CD4-positive, alpha-beta T cell (primary cell): ENCODE results near the gene FAAH. TPM values are rescaled to one million over a fixed set of nuclear protein-coding genes. Genes with fewer than 3 reads are reported as not detected.

Experiments used
- ATAC-seq: fragments of 200-7000 bp; cut with Tn5 transposase; one replicate; pipeline ENCODE4 v1.10.0; 2022; ENCODE audit warnings: mild to moderate bottlenecking; ENCODE audit not compliant: poor library complexity
- CTCF ChIA-PET: fragments of 350-600 bp; sonication (Branson Sonifier 250); formaldehyde crosslinking; loops from one replicate; lab custom pipeline; 2021; ENCODE audit warnings: antibody characterized with exemption, inconsistent platforms; lab: Charles Lee
- POLR2A ChIA-PET: fragments of 350-600 bp; sonication (Branson Sonifier 250); formaldehyde crosslinking; loops from one replicate; lab custom pipeline; 2021; ENCODE audit warnings: antibody characterized with exemption, inconsistent platforms; lab: Charles Lee
- DNase-seq, 14 experiments: peaks; one replicate each; pipeline ENCODE4 v3.0.0-alpha.2; 2013 to 2020; ENCODE audit warnings: mixed read lengths in 2 of 14
- H3K27ac ChIP-seq, 2 donors: one replicate each; pipeline versions ENCODE4 v1.5.1 to v1.7.0; 2013; ENCODE audit warnings: low read length in 2 of 2, low read depth in 1 of 2, mild to moderate bottlenecking in 1 of 2
- H3K27me3 ChIP-seq, 2 experiments: 1 replicate in 1 of 2; 2 replicates in 1 of 2; pipeline versions ENCODE4 v1.6.1 to v1.7.0; 2013; ENCODE audit warnings: low read length in 2 of 2, control low read depth in 1 of 2, mild to moderate bottlenecking in 1 of 2, moderate library complexity in 1 of 2; ENCODE audit not compliant: insufficient read depth in 2 of 2, control insufficient read depth in 1 of 2
- H3K36me3 ChIP-seq: one replicate; pipeline ENCODE4 v1.6.1; 2013; ENCODE audit warnings: low read length, control low read depth; ENCODE audit not compliant: insufficient read depth
- H3K4me1 ChIP-seq: one replicate; pipeline ENCODE4 v1.6.1; 2013; ENCODE audit warnings: low read length, control low read depth; ENCODE audit not compliant: insufficient read depth
- H3K4me3 ChIP-seq: one replicate; pipeline ENCODE4 v1.5.1; 2013; ENCODE audit warnings: mild to moderate bottlenecking, low read length, moderate library complexity
- H3K9me3 ChIP-seq, 2 experiments: 1 replicate in 1 of 2; 2 replicates in 1 of 2; pipeline versions ENCODE4 v1.6.1 to v1.7.0; 2013; ENCODE audit warnings: low read length in 2 of 2, mild to moderate bottlenecking in 2 of 2, control low read depth in 1 of 2, moderate library complexity in 1 of 2; ENCODE audit not compliant: control insufficient read depth in 1 of 2, insufficient read depth in 1 of 2
- H3K27ac Mint-ChIP-seq: one replicate; pipeline ENCODE4 v1.8.0; 2020; ENCODE audit warnings: mixed read lengths
- H3K27me3 Mint-ChIP-seq: one replicate; pipeline ENCODE4 v1.8.0; 2021; ENCODE audit warnings: mixed read lengths
- H3K36me3 Mint-ChIP-seq: one replicate; pipeline ENCODE4 v1.8.0; 2021; ENCODE audit warnings: low read depth, mixed read lengths
- H3K4me1 Mint-ChIP-seq: one replicate; pipeline ENCODE4 v1.8.0; 2021; ENCODE audit warnings: low read depth, mixed read lengths
- H3K4me3 Mint-ChIP-seq: one replicate; pipeline ENCODE4 v1.8.0; 2020; ENCODE audit warnings: mild to moderate bottlenecking, mixed read lengths
- H3K9me3 Mint-ChIP-seq: one replicate; pipeline ENCODE4 v1.8.0; 2020; ENCODE audit warnings: mixed read lengths
- intact Hi-C, 2 experiments: fragments of 100-400 bp; cut with DNase I in 1 of 2; cut with micrococcal nuclease in 1 of 2; formaldehyde crosslinking; loops; one replicate each; pipeline versions ENCODE4 v1.15.1 to v1.9.0; 2023 to 2025; cut with DNase I, micrococcal nuclease
- total RNA-seq, 174 experiments: library from RNA in 2 of 174; stranded (reverse) in 2 of 174; gene quantifications; one replicate each; pipeline ENCODE4 v1.2.3 and lab custom pipeline; 2021 to 2026
- TF ChIP-seq, protein P1 (sequence below): fragments of 200-600 bp; IDR thresholded peaks from one replicate; pipeline ENCODE4 v1.8.0; 2022; ENCODE audit warnings: antibody characterized with exemption, mild to moderate bottlenecking

FAAH gene
- total RNA-seq, 2 experiments from 2014 or later: 11.7 to 15.0 TPM

- Mint-ChIP-seq H3K9me3 (no peaks in the 10 kb centered on the region), H3K4me1 (no peaks in the 10 kb centered on the region), H3K4me3 (no peak overlapping the region), H3K27me3 (peaks cover 51% of the 10 kb centered on the region), H3K27ac (no peak overlapping the region), H3K36me3 (no peaks in the 10 kb centered on the region)
- ChIA-PET POLR2A (no interaction called here), CTCF (no interaction called here)
- Histone ChIP-seq H3K4me3 (no peak overlapping the region), H3K36me3 (no peaks in the 10 kb centered on the region), H3K27ac (no peak overlapping the region), H3K9me3 (no peaks in the 10 kb centered on the region), H3K27me3 (peaks cover 12 to 19% of the 10 kb centered on the region in 2 experiments), H3K4me1 (no peaks in the 10 kb centered on the region)
- TF ChIP-seq, protein P1, sequence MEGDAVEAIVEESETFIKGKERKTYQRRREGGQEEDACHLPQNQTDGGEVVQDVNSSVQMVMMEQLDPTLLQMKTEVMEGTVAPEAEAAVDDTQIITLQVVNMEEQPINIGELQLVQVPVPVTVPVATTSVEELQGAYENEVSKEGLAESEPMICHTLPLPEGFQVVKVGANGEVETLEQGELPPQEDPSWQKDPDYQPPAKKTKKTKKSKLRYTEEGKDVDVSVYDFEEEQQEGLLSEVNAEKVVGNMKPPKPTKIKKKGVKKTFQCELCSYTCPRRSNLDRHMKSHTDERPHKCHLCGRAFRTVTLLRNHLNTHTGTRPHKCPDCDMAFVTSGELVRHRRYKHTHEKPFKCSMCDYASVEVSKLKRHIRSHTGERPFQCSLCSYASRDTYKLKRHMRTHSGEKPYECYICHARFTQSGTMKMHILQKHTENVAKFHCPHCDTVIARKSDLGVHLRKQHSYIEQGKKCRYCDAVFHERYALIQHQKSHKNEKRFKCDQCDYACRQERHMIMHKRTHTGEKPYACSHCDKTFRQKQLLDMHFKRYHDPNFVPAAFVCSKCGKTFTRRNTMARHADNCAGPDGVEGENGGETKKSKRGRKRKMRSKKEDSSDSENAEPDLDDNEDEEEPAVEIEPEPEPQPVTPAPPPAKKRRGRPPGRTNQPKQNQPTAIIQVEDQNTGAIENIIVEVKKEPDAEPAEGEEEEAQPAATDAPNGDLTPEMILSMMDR: no peak
- no peak for DNase-seq
- no peak for ATAC-seq
- intact Hi-C loops: no loop called here
Measured at GRCh38 chr1:46458190-46458589, 64.1 kb downstream of the FAAH start.

GRCh38 chr1:46458846-46459245, 64.7 kb downstream of the FAAH start:
- no peak overlapping the region for H3K27ac Mint-ChIP-seq
- H3K4me1 Mint-ChIP-seq: no peaks in the 10 kb centered on the region
- DNase-seq (no peak), ATAC-seq (no peak)
- TF ChIP-seq, protein P1: no peak
- no peaks in the 10 kb centered on the region for H3K9me3 Mint-ChIP-seq
- intact Hi-C loops: no loop called here
- no peak overlapping the region for H3K4me3 Mint-ChIP-seq
- H3K36me3 ChIP-seq: no peaks in the 10 kb centered on the region
- no peak overlapping the region for H3K27ac ChIP-seq
- peaks cover 12 to 20% of the 10 kb centered on the region in 2 experiments for H3K27me3 ChIP-seq
- peaks cover 46% of the 10 kb centered on the region for H3K27me3 Mint-ChIP-seq
- CTCF ChIA-PET: no interaction called here
- no peaks in the 10 kb centered on the region for H3K36me3 Mint-ChIP-seq
- no peaks in the 10 kb centered on the region for H3K9me3 ChIP-seq
- no peaks in the 10 kb centered on the region for H3K4me1 ChIP-seq
- H3K4me3 ChIP-seq: no peak overlapping the region
- POLR2A ChIA-PET: no interaction called here

- no peaks in the 10 kb centered on the region for H3K9me3 ChIP-seq
- no peak overlapping the region for H3K4me3 ChIP-seq
- Mint-ChIP-seq H3K4me3 (no peak overlapping the region), H3K27ac (no peak overlapping the region), H3K9me3 (no peaks in the 10 kb centered on the region), H3K4me1 (no peaks in the 10 kb centered on the region), H3K27me3 (peaks cover 46% of the 10 kb centered on the region), H3K36me3 (no peaks in the 10 kb centered on the region)
- ATAC-seq (no peak), DNase-seq (no peak)
- no peak overlapping the region for H3K27ac ChIP-seq
- POLR2A ChIA-PET: no interaction called here
- intact Hi-C loops: no loop called here
- H3K4me1 ChIP-seq: no peaks in the 10 kb centered on the region
- H3K36me3 ChIP-seq: no peaks in the 10 kb centered on the region
- H3K27me3 ChIP-seq: peaks cover 12 to 24% of the 10 kb centered on the region in 2 experiments
- TF ChIP-seq, protein P1: no peak
- CTCF ChIA-PET: no interaction called here
Measured at GRCh38 chr1:46459315-46459714, 65.2 kb downstream of the FAAH start.
